ENCODE measurements around the gene USP54.

The USP54 gene

DNA sequence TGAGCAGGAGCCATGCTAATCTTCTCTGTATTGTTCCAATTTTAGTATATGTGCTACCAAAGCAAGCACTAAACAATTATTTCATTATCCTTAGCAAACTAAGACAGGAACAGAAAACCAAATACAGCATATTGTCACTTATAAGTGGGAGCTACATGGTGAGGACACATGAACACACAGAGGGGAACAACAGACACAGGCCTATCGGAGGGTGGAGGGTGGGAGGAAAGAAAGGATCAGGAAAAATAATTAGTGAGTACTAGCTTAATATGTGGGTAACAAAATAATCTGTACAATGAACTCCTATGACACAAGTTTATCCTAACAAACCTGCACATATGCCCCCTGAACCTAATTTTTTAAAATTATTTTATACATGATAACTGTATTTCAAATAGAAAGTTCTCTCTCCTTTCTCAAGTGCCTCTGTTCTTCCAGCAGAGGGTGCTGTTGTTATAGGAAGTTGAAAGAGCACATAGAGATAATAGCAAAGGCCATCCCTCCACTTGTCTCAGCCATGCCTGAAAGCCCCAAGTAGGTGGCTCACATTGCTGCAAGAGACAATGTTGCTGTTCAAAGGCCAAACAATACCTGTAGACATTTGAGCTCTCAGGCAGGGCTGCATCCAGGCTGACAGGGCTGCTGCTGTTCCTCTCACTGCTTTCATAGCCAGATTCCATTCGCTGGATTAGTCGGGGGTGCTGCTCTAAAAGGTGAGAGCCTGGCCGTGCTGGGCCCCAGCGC is 61.9 kb downstream of the USP54 start:
- peak; percentile 81 for DNase-seq (ENCODE audit: low spot score)

DNA sequence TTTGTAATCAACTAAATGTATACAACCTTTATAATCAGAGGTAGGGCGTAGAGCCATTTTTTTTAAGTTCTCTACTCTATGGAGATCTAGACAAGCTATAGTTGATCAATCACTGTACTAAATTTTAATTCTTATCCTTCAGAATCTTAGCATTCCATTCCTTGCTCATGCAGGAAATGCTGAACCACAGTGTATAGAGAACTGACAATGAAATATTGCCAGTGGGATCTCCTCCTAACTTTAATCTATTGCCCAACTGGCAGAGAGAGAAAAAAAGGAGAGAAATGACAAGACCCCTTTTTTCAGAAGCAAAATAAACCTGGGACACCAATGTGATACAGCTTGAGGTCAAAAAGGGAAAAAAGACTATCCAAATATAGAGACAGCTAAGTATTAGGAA is 68.9 kb downstream of the USP54 start:
- DNase-seq (ENCODE audit: low spot score) = no peak

- no peak for DNase-seq (ENCODE audit: low spot score)
These were observed 71.8 kb downstream of the USP54 start for GRCh38 chr10:73519336-73519735.

DNA sequence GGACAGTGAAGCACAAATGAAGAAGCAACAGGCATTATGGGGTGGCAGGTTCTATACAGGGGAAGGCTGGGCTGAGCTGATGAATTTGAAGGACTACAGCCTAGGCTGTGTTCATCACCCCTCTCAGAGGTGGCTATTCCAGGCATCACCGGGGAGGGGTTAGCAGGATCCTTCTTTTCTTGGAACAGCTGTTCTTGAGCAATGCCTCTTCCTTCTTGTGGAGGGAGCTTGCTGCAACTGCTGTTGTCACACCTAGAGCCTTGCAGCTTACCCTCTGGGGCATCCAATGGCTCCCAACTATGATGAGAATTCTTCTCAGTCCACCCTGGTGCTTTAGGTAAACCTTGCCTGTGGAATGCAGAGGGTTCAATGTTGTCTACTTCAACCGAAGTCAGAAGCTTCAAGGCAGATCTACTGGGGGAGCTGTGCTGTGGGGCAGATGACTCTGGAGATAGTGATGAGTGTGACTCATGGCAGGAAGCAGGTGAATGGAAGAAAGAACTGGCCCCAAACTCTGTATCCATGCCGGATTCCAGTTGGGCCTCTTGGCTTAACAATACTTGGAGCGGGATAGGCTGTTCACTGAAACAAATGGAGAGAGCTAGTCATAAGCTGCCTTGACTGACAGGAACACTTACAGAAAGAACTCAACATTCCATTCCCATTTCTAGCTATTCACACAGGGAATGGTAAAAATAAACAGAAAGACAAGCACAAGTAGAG is 73.8 kb downstream of the USP54 start:
- DNase-seq (ENCODE audit: low spot score) = no peak

GRCh38 chr10:73512207-73512743 is 78.9 kb downstream of the USP54 start:
- DNase-seq (ENCODE audit: low spot score) = no peak

GRCh38 chr10:73509695-73510094 is 81.4 kb downstream of the USP54 start:
- no peak for DNase-seq (ENCODE audit: low spot score)

DNA sequence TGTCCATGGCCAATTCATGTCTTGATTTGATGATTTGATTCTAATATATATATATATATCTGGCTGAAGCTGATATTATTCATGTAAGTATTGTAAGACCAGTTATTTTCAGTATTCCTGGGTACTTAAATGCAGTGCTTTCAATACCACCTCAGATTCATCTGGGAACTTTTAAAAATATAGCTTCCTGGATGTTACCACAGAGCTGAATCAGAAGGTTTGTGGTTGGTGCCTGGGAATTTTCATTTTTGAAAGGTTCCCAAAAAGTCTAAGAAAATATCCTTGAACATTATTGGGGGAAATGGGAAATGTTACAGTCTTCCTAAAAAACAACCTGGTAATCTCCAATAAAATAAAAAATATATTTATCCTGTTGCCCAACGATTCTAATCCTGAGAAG is 84.7 kb downstream of the USP54 start:
- no peak for DNase-seq (ENCODE audit: low spot score)

DNA sequence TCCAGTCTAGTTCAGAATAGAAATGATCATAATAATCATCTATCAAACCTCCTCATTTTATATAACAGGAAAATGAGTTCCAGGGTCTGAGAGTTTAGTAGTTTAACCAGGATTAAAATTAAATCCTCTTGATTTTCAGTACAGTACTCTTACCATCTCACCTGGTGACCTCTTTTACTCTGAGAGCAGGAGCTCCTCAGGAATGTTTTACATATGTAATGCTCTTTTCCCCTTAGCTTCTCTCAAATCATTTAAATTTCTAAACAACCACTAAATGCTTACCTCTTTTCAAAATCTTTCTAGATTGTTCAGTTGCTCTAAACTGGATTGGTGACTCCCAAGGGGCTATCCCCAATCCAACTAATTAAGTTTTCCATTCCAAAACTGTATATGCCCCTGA is 85.1 kb downstream of the USP54 start:
- DNase-seq (ENCODE audit: low spot score) = no peak

DNA sequence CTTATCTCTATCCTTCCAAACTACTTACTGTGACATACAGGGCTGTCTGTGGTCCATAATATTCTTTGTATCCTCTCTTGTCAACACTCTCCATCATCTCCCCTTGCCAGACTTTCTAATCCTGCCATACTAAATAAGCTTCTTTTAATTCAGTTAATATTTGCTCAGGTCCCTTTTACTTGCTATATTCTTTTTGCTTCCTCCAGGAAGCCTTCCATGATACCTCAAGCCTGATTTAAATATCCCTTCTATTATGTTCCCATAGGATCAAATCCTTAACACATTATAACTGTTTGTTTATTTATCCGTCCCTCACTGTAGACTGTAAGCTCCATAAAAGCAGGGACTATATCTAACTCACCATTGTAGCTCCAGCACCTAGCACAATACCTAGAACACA is 88.1 kb downstream of the USP54 start:
- DNase-seq (ENCODE audit: low spot score) = no peak

GRCh38 chr10:73501651-73502050 is 89.5 kb downstream of the USP54 start:
- DNase-seq (ENCODE audit: low spot score) = no peak

DNA sequence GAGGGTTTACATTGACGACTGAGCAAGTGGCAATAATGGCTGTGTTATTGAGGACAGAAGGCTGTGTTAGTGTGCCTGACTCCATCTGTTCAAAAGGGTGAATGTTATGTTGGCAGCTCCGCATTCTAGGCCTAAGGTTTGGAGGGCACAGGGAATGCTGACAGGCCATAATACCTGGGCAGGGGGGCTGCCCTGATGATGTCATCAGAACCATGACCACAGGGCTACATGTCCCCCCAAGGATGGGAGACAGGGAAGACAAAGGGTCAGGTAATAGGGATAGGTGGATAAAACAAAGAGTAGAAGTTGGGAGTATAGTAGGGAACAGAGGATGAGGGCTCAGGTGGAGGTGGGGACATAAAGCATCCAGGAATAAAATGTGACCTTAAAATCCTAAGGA is 93.5 kb downstream of the USP54 start:
- DNase-seq (ENCODE audit: low spot score) = no peak

- peak; percentile 91 for DNase-seq (ENCODE audit: low spot score)
These were observed 95.1 kb downstream of the USP54 start, which contains the start of gene PPP3CB for GRCh38 chr10:73495884-73496674. Gene PPP3CB (minus strand): TSS chr10:73496024. CDS start chr10:73495889, 135 bp downstream.

DNA sequence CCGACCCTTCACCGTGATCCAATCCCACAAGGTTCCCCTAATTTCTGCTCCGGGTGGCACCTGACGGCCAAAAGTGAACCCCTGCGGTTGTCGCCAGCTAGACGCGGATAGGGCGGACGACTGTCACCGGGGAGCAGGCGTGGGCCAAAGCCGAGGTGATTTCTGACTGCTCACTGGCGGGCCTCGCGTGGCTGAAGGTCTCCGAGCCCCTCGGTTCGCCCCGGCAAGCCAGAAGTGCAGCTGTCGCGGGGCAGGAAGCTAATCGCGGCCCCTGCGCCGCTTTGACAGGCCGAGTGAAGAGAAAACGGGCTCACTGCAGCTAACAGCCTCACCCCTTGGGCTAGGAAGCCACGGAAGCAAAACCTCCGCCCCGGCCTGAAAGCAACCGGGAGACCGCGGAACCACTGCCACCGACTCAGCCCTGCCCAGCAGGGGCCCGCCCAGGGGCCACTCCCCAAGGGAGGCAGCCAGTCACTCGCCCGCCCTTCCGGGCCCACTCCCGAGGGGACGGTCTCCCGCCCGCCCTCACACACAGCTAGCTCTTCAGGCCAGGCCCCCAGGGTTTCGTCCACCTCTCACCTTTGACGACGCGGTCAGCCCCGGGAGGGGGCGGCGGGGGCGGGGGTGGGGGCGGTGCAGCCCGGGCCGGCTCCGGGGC is 95.8 kb downstream of the USP54 start:
- peak; percentile 92 for DNase-seq (ENCODE audit: low spot score)

- DNase-seq (ENCODE audit: low spot score) = no peak
These were observed 96.3 kb downstream of the USP54 start for GRCh38 chr10:73494877-73495225.

- DNase-seq (ENCODE audit: low spot score) = no peak
These were observed 96.9 kb downstream of the USP54 start for GRCh38 chr10:73494213-73494612.

GRCh38 chr10:73493781-73494180 is 97.4 kb downstream of the USP54 start:
- DNase-seq (ENCODE audit: low spot score) = no peak

DNA sequence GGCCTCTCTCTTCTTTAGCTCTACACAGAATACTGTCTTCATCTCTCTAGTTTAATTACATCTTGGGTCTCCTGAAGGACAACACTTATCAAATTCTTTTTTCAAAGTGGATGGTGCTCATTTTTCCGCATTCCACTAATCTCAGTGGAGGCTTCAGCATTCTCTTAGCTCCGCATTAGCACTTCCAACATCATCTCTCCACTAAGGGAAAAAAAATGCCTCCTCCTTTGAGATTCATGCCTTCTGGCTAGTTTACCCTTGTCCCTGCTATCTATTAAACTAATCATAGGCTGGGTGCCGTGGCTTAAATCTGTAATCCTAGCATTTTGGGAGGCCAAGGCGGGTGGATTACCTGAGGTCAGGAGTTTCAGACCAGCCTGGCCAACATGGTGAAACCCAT is 104.5 kb downstream of the USP54 start:
- DNase-seq (ENCODE audit: low spot score) = no peak

DNA sequence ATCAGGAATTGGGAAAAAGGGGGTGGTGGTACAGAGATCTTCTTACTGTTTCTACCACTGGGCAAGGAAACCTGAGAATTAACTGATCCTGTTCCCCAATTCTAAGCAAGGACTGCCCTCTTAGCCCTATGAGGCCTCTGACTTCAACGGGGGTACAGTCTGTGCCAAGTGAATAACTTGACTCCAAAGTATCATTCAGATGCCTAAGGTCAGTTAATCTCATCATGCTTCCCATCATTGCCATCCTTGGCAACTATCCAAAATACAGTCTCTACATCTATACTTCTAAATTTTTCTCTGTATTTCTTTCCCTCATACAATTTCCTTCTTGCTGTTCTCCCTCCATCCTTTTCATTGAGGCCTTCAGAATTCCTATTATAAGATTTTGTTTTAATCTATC is 105.8 kb downstream of the USP54 start:
- DNase-seq (ENCODE audit: low spot score) = no peak

- no peak for DNase-seq (ENCODE audit: low spot score)
These were observed 111.0 kb downstream of the USP54 start for GRCh38 chr10:73480158-73480557.

- no peak for DNase-seq (ENCODE audit: low spot score)
These were observed 112.5 kb downstream of the USP54 start for GRCh38 chr10:73478636-73479035.

- no peak for DNase-seq (ENCODE audit: low spot score)
These were observed 119.9 kb downstream of the USP54 start for GRCh38 chr10:73471226-73471625.

DNA sequence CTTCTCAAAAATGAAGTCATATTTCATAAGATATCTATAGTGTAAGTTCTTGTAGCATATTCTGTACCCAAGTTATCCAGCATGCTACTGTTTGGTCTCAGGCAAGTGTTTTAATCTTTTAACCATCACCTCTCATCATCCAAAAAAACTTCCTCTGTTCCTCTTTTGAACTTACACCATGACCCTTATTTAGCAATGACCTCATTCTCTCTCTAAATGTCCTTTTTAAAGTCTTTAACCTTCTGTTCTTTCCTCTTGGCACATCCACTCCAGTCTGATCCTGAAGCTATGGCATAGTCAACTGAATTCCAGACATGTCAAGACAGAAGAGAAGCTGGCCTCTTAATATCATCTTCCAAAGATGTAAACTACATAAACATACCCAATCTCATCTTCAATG is 121.6 kb downstream of the USP54 start:
- DNase-seq (ENCODE audit: low spot score) = no peak
